HepG2 (cell line): ENCODE measurements around the gene ETFA. TPM values are rescaled to one million over a fixed set of nuclear protein-coding genes. Genes with fewer than 3 reads are reported as not detected.

Source experiments
- BCL3 ChIP-seq: sonication (generic); formaldehyde crosslinking; IDR thresholded peaks from 2 replicates; pipeline ENCODE4 v1.5.1; 2020; ENCODE audit warnings: mild to moderate bottlenecking, missing genetic modification reagents, moderate library complexity
- CEBPB ChIP-seq: IDR thresholded peaks from 2 replicates; pipeline ENCODE4 v1.6.1; 2011; ENCODE audit warnings: low read depth, low read length, improper control_type of control experiment, borderline replicate concordance
- CEBPG ChIP-seq: IDR thresholded peaks from 2 replicates; pipeline ENCODE4 v1.6.1; 2016
- GZF1 ChIP-seq: sonication (generic); formaldehyde crosslinking; IDR thresholded peaks from 2 replicates; pipeline ENCODE4 v1.5.1; 2020; ENCODE audit warnings: mild to moderate bottlenecking, missing genetic modification reagents
- KLF6 ChIP-seq: IDR thresholded peaks from 2 replicates; pipeline ENCODE4 v1.8.0; 2016; ENCODE audit warnings: missing biosample characterization, missing genetic modification reagents
- NR0B2 ChIP-seq: sonication (generic); formaldehyde crosslinking; IDR thresholded peaks from 2 replicates; pipeline ENCODE4 v1.4.0; 2020; ENCODE audit warnings: mild to moderate bottlenecking, missing genetic modification reagents
- RFXANK ChIP-seq: IDR thresholded peaks from 2 replicates; pipeline ENCODE4 v1.6.1; 2016
- SNAPC2 ChIP-seq: sonication (generic); formaldehyde crosslinking; IDR thresholded peaks from 2 replicates; pipeline ENCODE4 v1.8.1; 2022; ENCODE audit warnings: mild to moderate bottlenecking, missing genetic modification reagents
- SP5 ChIP-seq: IDR thresholded peaks from 2 replicates; pipeline ENCODE4 v1.6.1; 2016; ENCODE audit warnings: low read depth, borderline replicate concordance
- ZBTB7A ChIP-seq: sonication (generic); formaldehyde crosslinking; IDR thresholded peaks from 2 replicates; pipeline ENCODE4 v1.8.0; 2022; ENCODE audit warnings: mild to moderate bottlenecking, missing genetic modification reagents
- ZGPAT ChIP-seq: IDR thresholded peaks from 2 replicates; pipeline ENCODE4 v1.6.1; 2016; ENCODE audit warnings: mild to moderate bottlenecking
- ZIK1 ChIP-seq: sonication (generic); formaldehyde crosslinking; IDR thresholded peaks from 2 replicates; pipeline ENCODE4 v1.5.0; 2020; ENCODE audit warnings: mild to moderate bottlenecking, low read depth, missing genetic modification reagents, borderline replicate concordance
- ZNF232 ChIP-seq: sonication (generic); formaldehyde crosslinking; IDR thresholded peaks from 2 replicates; pipeline ENCODE4 v1.4.0; 2020; ENCODE audit warnings: missing genetic modification reagents, borderline replicate concordance
- ZNF644 ChIP-seq: IDR thresholded peaks from 2 replicates; pipeline ENCODE4 v1.6.1; 2016; ENCODE audit warnings: low read depth
- ZNF816 ChIP-seq: sonication (generic); formaldehyde crosslinking; IDR thresholded peaks from 2 replicates; pipeline ENCODE4 v1.8.0; 2022; ENCODE audit warnings: missing genetic modification reagents, mild to moderate bottlenecking, borderline replicate concordance
- ZSCAN30 ChIP-seq: sonication (generic); formaldehyde crosslinking; IDR thresholded peaks from 2 replicates; pipeline ENCODE4 v1.5.0; 2020; ENCODE audit warnings: mild to moderate bottlenecking, missing genetic modification reagents
- polyA plus RNA-seq, 8 experiments: library from polyadenylated mRNA; depleted of rRNA in 3 of 8; stranded (reverse) in 7 of 8; unstranded in 1 of 8; fragments of >200 nt; fragmentation: Illumina TruSeq in 4 of 8; extraction: Trizol in 4 of 8; gene quantifications; 2 replicates each; pipeline versions ENCODE4 v1.2.1 to v1.2.3, GENCODE V29; 2011 to 2016; ENCODE audit warnings: low read depth in 4 of 8, missing spikeins in 1 of 8, mixed read lengths in 1 of 8; ENCODE audit not compliant: insufficient read depth in 1 of 8
- total RNA-seq, 5 experiments: library from RNA; depleted of rRNA; stranded (reverse); fragments of >200 nt; fragmentation: Illumina TruSeq; extraction: Trizol; gene quantifications; 2 replicates each; pipeline ENCODE4 v1.2.3, GENCODE V29; 2016; ENCODE audit warnings: low read depth in 1 of 5
- TF ChIP-seq, protein P1 (sequence below): sonication (generic); formaldehyde crosslinking; IDR thresholded peaks from 2 replicates; pipeline ENCODE4 v1.8.0; 2022; ENCODE audit warnings: mild to moderate bottlenecking, missing genetic modification reagents, borderline replicate concordance
- TF ChIP-seq, protein P2 (sequence below), 2 experiments: sonication (generic) in 1 of 2; formaldehyde crosslinking in 1 of 2; IDR thresholded peaks; 2 replicates each; pipeline versions ENCODE4 v1.4.0 to v1.6.1; 2016 to 2020; ENCODE audit warnings: borderline replicate concordance in 1 of 2, low read depth in 1 of 2, mild to moderate bottlenecking in 1 of 2, missing genetic modification reagents in 1 of 2

Gene ETFA
- total and polyA plus RNA-seq, 2 of the 13 experiments (the other 11 are each of a cell fraction or from before 2014, with no cell fraction given) = 291 to 396 TPM

DNA sequence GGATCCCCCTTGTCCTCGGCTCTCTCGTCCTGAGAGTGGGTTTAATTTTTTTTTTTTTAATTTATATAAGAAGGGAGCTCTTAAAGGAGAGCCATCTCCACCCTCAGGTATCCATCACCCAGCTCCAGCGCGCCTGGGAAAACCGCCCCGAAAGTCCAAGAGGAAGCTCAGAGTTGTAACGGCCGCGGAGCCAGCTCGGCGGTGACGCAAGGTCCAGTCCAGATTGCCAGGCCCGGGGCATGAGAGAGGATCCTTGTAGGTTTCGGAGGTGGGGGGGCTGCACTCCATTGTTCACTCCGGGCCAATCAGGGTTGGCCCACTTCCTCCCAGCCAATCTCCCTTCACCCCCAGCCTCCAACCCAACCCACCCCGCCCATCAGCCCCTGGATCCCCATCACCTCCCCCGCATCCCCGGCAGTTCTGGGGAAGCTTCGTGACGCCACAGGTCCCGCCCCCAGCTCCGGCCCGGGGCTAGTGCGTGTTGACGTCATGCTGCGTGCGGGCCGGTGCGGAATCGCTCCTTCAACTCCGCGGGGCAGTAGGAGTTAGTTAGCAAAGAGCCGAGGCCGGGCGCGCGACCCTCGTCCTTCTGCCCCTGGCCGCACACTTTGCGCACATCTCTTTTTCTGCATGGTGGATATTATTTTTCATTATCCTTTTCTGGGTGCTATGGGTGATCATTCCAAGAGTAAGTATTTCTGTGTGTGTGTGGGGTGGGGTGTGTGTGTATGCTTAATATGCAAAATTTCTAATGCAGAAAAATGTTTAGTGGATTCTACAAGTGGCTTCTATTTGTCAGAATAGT is 25.2 kb upstream of the ETFA start, which contains the start of gene ISL2 (continued):
- TF ChIP-seq ZGPAT (CRISPR knock-in tag) = peak; percentile 72
- TF ChIP-seq, protein P1, sequence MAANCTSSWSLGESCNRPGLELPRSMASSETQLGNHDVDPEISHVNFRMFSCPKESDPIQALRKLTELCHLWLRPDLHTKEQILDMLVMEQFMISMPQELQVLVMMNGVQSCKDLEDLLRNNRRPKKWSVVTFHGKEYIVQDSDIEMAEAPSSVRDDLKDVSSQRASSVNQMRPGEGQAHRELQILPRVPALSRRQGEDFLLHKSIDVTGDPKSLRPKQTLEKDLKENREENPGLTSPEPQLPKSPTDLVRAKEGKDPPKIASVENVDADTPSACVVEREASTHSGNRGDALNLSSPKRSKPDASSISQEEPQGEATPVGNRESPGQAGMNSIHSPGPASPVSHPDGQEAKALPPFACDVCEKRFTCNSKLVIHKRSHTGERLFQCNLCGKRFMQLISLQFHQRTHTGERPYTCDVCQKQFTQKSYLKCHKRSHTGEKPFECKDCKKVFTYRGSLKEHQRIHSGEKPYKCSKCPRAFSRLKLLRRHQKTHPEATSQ = peak; percentile 51; the same call in 1 of the 2 replicates
- TF ChIP-seq, protein P2, sequence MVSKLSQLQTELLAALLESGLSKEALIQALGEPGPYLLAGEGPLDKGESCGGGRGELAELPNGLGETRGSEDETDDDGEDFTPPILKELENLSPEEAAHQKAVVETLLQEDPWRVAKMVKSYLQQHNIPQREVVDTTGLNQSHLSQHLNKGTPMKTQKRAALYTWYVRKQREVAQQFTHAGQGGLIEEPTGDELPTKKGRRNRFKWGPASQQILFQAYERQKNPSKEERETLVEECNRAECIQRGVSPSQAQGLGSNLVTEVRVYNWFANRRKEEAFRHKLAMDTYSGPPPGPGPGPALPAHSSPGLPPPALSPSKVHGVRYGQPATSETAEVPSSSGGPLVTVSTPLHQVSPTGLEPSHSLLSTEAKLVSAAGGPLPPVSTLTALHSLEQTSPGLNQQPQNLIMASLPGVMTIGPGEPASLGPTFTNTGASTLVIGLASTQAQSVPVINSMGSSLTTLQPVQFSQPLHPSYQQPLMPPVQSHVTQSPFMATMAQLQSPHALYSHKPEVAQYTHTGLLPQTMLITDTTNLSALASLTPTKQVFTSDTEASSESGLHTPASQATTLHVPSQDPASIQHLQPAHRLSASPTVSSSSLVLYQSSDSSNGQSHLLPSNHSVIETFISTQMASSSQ (IDR thresholded peaks at IDR 0.05; ENCODE audit: low read depth) = no peak; the same call in 1 of the 2 replicates
- TF ChIP-seq, protein P2 (CRISPR knock-in tag; IDR thresholded peaks at IDR 0.05; ENCODE audit: borderline replicate concordance) = no peak
- peak; percentile 9; the same call in 1 of the 2 replicates for TF ChIP-seq ZNF232
- TF ChIP-seq BCL3 (CRISPR knock-in tag) = no peak
- peak; percentile 42; the same call in 1 of the 2 replicates for TF ChIP-seq SP5 (CRISPR knock-in tag)
- TF ChIP-seq CEBPG (CRISPR knock-in tag) = peak; percentile 97
- 0 out of 2 replicates have a peak, but pooled peaks have one; percentile 43 for TF ChIP-seq ZSCAN30 (CRISPR knock-in tag)
- no peak for TF ChIP-seq NR0B2 (CRISPR knock-in tag)
- TF ChIP-seq ZNF644 (CRISPR knock-in tag) = no peak
- no peak for TF ChIP-seq RFXANK (CRISPR knock-in tag)
- TF ChIP-seq ZNF816 (CRISPR knock-in tag) = no peak
- no peak for TF ChIP-seq ZBTB7A
- peak; percentile 60; the same call in 1 of the 2 replicates for TF ChIP-seq KLF6 (CRISPR knock-in tag)
- peak; percentile 66; the same call in 1 of the 2 replicates for TF ChIP-seq GZF1 (CRISPR knock-in tag)
- TF ChIP-seq CEBPB = peak; percentile 95
- no peak for TF ChIP-seq ZIK1
- TF ChIP-seq SNAPC2 = no peak
